ENCODE results near the gene DLEU7.

Gene DLEU7

GRCh38 chr13:50884265-50884664 is 40.8 kb upstream of the DLEU7 start:
- no peak for DNase-seq (ENCODE audit: low read depth)
- no peak overlapping the region for H3K4me3 ChIP-seq (ENCODE audit: low read length)
- TF ChIP-seq, protein P1, sequence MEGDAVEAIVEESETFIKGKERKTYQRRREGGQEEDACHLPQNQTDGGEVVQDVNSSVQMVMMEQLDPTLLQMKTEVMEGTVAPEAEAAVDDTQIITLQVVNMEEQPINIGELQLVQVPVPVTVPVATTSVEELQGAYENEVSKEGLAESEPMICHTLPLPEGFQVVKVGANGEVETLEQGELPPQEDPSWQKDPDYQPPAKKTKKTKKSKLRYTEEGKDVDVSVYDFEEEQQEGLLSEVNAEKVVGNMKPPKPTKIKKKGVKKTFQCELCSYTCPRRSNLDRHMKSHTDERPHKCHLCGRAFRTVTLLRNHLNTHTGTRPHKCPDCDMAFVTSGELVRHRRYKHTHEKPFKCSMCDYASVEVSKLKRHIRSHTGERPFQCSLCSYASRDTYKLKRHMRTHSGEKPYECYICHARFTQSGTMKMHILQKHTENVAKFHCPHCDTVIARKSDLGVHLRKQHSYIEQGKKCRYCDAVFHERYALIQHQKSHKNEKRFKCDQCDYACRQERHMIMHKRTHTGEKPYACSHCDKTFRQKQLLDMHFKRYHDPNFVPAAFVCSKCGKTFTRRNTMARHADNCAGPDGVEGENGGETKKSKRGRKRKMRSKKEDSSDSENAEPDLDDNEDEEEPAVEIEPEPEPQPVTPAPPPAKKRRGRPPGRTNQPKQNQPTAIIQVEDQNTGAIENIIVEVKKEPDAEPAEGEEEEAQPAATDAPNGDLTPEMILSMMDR (IDR thresholded peaks at IDR 0.05; ENCODE audit: insufficient read depth, low read depth, low read length, missing control alignments) = no peak

DNA sequence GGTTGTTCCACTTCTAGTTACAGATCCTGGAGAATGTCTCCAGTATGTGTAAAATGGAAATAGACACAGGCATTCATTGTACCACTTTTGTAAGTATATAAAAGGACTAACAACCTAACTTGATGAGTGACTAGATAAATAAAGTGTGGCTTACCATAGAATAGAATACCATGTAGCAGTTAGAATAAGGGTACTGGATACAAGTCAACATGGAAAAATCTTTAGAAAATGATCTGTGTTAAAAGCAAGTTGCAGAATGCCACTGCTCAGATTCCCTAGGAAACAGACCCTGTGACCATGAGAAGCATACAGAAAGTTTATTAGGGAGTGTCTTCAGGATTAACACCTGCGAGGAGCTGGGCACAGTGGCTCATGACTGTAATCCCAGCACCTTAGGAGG is 40.2 kb upstream of the DLEU7 start:
- TF ChIP-seq, protein P1 (IDR thresholded peaks at IDR 0.05; ENCODE audit: insufficient read depth, low read depth, low read length, missing control alignments) = no peak
- H3K4me3 ChIP-seq (ENCODE audit: low read length) = no peak overlapping the region
- DNase-seq (ENCODE audit: low read depth) = no peak

- no peak overlapping the region for H3K4me3 ChIP-seq (ENCODE audit: low read length)
- TF ChIP-seq, protein P1 (IDR thresholded peaks at IDR 0.05; ENCODE audit: insufficient read depth, low read depth, low read length, missing control alignments) = no peak
- no peak for DNase-seq (ENCODE audit: low read depth)
Observed at GRCh38 chr13:50882816-50883435, 39.4 kb upstream of the DLEU7 start.

- TF ChIP-seq, protein P1 (IDR thresholded peaks at IDR 0.05; ENCODE audit: insufficient read depth, low read depth, low read length, missing control alignments) = no peak
- no peak for DNase-seq (ENCODE audit: low read depth)
- H3K4me3 ChIP-seq (ENCODE audit: low read length) = no peak overlapping the region
Observed at GRCh38 chr13:50873991-50874390, 30.5 kb upstream of the DLEU7 start.

DNA sequence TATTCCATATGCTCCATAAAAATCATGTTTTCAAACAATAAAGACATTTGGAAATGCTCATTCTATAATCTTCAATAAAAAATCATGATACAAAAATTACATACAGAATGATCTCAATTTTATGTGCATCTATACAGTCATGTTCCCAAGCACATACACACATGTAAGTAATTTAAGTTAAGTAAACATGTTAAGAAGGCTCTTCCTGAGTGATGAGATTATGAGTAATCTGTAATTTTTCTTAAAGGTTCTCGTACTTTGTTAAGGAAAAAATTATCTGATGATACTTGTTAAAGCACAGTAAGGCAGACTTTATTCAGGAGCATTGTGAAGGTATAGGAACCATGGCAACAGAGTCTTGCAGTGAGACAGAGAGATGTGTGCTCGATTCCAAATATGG is 30.0 kb upstream of the DLEU7 start:
- DNase-seq (ENCODE audit: low read depth) = peak; percentile 8
- H3K4me3 ChIP-seq (ENCODE audit: low read length) = no peak overlapping the region
- TF ChIP-seq, protein P1 (IDR thresholded peaks at IDR 0.05; ENCODE audit: insufficient read depth, low read depth, low read length, missing control alignments) = no peak

DNA sequence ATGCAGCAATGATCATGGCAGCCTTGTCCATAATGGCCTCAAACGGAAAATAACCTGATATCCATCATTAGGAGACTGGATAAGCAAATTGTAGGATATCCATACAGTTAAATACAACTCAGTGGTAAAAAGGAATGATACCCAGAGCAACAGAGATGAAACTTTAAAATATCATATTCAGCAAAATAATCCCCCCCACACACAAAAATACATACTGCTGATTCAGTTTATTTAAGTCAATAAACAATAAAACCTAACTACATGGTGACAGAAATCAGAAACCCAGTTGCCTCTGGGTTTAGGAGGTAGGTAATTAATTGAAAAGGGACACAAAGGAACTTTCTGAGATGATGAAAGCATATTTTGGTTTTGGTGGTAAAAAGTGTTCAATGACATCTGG is 27.9 kb upstream of the DLEU7 start:
- no peak overlapping the region for H3K4me3 ChIP-seq (ENCODE audit: low read length)
- TF ChIP-seq, protein P1 (IDR thresholded peaks at IDR 0.05; ENCODE audit: insufficient read depth, low read depth, low read length, missing control alignments) = no peak
- no peak for DNase-seq (ENCODE audit: low read depth)

- no peak overlapping the region for H3K4me3 ChIP-seq (ENCODE audit: low read length)
- TF ChIP-seq, protein P1 (IDR thresholded peaks at IDR 0.05; ENCODE audit: insufficient read depth, low read depth, low read length, missing control alignments) = no peak
- no peak for DNase-seq (ENCODE audit: low read depth)
Observed at GRCh38 chr13:50867637-50867945, 24.1 kb upstream of the DLEU7 start.
